Spleen (tissue), 7 donors: Measurements from ENCODE around the gene C21orf58.

Source experiments
- POLR2AphosphoS5 ChIP-seq, 3 donors: sonication (generic); formaldehyde crosslinking; IDR thresholded peaks; one replicate each; pipeline ENCODE4 v1.5.1; 2017; ENCODE audit warnings: antibody characterized with exemption in 3 of 3
- TF ChIP-seq, protein P1 (sequence below), 11 experiments: fragments of 200-600 bp in 7 of 11; fragments of 450-650 bp in 4 of 11; sonication (generic) in 4 of 11; IDR thresholded peaks in 8 of 11; conservative IDR thresholded peaks in 3 of 11; 1 replicate in 7 of 11; 2 replicates in 4 of 11; pipeline versions ENCODE4 v1.4.0 to v1.8.0; 2016 to 2021; ENCODE audit warnings: antibody characterized with exemption in 11 of 11, inconsistent platforms in 4 of 11, mild to moderate bottlenecking in 1 of 11
- donor health status: DM: no; HTN: no; CAD: no; lungs with moderate emphysema.
- donor health status: DM: no; HTN: no; CAD: no.
- donor health status: DM: no; HTN: no; CAD: no.

DNA sequence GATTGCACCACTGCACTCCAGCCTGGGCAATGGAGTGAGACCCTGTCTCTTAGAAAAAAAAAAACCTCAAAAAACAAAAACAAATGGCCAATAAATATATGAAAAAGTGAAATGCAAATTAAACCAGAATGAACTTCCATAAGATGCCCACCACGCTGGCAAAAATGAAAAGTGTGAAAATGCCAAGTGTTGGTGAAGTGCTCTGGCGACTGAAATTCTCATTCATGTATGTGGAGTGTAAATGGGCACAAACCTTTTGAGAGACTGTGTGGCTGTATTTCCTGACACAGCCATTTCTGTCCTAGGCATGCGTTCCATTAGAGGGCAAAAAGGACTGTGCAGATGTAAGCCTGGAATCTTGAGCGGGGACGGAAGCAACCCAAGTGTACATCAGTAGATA, 19.2 kb downstream of the C21orf58 start:
- TF ChIP-seq, protein P1, sequence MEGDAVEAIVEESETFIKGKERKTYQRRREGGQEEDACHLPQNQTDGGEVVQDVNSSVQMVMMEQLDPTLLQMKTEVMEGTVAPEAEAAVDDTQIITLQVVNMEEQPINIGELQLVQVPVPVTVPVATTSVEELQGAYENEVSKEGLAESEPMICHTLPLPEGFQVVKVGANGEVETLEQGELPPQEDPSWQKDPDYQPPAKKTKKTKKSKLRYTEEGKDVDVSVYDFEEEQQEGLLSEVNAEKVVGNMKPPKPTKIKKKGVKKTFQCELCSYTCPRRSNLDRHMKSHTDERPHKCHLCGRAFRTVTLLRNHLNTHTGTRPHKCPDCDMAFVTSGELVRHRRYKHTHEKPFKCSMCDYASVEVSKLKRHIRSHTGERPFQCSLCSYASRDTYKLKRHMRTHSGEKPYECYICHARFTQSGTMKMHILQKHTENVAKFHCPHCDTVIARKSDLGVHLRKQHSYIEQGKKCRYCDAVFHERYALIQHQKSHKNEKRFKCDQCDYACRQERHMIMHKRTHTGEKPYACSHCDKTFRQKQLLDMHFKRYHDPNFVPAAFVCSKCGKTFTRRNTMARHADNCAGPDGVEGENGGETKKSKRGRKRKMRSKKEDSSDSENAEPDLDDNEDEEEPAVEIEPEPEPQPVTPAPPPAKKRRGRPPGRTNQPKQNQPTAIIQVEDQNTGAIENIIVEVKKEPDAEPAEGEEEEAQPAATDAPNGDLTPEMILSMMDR (IDR thresholded peaks at IDR 0.05 in 8 of 11, conservative IDR thresholded peaks at IDR 0.05 in 3 of 11): no peak
- no peak for TF ChIP-seq POLR2AphosphoS5 (IDR thresholded peaks at IDR 0.05)
